ENCODE data around the gene ARSA. TPM values are rescaled to one million over a fixed set of nuclear protein-coding genes. Genes with fewer than 3 reads are reported as not detected.

ARSA gene
- total RNA-seq, 1 experiment from 2014 or later = 16.6 TPM

- H4K20me1 ChIP-seq (ENCODE audit: insufficient read depth) = no peaks in the 10 kb centered on the region
- H3K27me3 ChIP-seq (ENCODE audit: insufficient read depth, low read depth) = no peaks in the 10 kb centered on the region
- no peaks in the 10 kb centered on the region for H3K9me3 ChIP-seq (ENCODE audit: insufficient read depth, low read depth)
- H3K4me1 ChIP-seq (replicated peaks; ENCODE audit: insufficient read depth) = peaks cover 14% of the 10 kb centered on the region
- H3K4me2 ChIP-seq = no peak overlapping the region
- H3K9me2 ChIP-seq (ENCODE audit: insufficient read depth) = no peaks in the 10 kb centered on the region
- H2AFZ ChIP-seq = no peak overlapping the region
- H3K79me2 ChIP-seq (ENCODE audit: low read depth) = peaks cover 7% of the 10 kb centered on the region; the same call in 1 of the 2 replicates
- H3K36me3 ChIP-seq (ENCODE audit: low read depth) = no peaks in the 10 kb centered on the region
- peaks cover 20% of the 10 kb centered on the region; the same call in 1 of the 2 replicates for H3F3A ChIP-seq (ENCODE audit: insufficient read depth, low read depth)
- TF ChIP-seq, protein P1, sequence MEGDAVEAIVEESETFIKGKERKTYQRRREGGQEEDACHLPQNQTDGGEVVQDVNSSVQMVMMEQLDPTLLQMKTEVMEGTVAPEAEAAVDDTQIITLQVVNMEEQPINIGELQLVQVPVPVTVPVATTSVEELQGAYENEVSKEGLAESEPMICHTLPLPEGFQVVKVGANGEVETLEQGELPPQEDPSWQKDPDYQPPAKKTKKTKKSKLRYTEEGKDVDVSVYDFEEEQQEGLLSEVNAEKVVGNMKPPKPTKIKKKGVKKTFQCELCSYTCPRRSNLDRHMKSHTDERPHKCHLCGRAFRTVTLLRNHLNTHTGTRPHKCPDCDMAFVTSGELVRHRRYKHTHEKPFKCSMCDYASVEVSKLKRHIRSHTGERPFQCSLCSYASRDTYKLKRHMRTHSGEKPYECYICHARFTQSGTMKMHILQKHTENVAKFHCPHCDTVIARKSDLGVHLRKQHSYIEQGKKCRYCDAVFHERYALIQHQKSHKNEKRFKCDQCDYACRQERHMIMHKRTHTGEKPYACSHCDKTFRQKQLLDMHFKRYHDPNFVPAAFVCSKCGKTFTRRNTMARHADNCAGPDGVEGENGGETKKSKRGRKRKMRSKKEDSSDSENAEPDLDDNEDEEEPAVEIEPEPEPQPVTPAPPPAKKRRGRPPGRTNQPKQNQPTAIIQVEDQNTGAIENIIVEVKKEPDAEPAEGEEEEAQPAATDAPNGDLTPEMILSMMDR (conservative IDR thresholded peaks at IDR 0.05) = no peak
- no peak for TF ChIP-seq EZH2 (IDR thresholded peaks at IDR 0.05; ENCODE audit: low read depth)
- no peak overlapping the region for H3K4me3 ChIP-seq
- DNase-seq = peak in 1 of 2 experiments; percentile 34
- ChIA-PET POLR2A (ENCODE audit: unreplicated experiment) (no interaction called here), CTCF (no interaction called here)
- intact Hi-C loops (cut with micrococcal nuclease; ENCODE audit: unreplicated experiment) = no loop called here
- H3K27ac ChIP-seq = no peak overlapping the region
- no TSS peak for BruUV-seq (replicated peaks)
These were observed 2.4 kb upstream of the ARSA start for GRCh38 chr22:50630376-50630775.

DNA sequence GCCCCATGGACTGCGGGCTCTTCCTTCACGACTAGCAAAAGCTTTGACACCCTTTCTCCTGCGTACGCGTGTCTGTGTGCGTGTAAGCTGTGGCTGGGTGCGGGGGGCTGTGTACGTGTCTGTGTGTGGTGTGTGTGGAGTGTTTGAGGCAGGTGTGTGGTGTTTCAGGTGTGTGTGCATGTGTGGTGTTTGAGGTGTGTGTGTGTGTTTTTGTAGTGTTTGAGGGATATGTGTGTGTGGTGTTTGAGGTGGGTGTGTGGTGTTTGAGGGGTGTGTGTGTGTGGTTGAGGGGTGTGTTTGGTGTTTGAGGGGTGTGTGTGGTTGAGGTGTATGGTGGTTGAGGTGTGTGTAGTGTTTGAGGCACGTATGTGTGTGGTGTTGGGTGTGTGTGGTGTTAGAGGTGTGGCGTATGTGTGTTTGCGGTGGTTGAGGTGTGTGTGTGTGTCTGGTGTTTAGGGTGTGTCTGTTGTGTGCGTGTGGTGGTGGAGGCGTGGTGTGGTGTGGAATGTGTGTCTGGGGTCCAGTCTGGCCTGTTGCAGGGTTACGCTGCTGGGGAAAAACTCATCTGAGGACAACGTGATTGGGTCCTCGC, 687 bp upstream of the ARSA start:
- Histone ChIP-seq H2AFZ (peak overlapping the region; percentile 100), H3K4me3 (peak overlapping the region; percentile 99), H3K79me2 (ENCODE audit: low read depth) (peaks cover 7% of the 10 kb centered on the region; the same call in 1 of the 2 replicates), H3K4me2 (peak overlapping the region; percentile 98), H3K9me2 (ENCODE audit: insufficient read depth) (no peaks in the 10 kb centered on the region), H3K4me1 (replicated peaks; ENCODE audit: insufficient read depth) (peaks cover 14% of the 10 kb centered on the region), H3F3A (ENCODE audit: insufficient read depth, low read depth) (peaks cover 20% of the 10 kb centered on the region; the same call in 1 of the 2 replicates), H3K9me3 (ENCODE audit: insufficient read depth, low read depth) (no peaks in the 10 kb centered on the region), H3K27me3 (ENCODE audit: insufficient read depth, low read depth) (no peaks in the 10 kb centered on the region), H4K20me1 (ENCODE audit: insufficient read depth) (no peaks in the 10 kb centered on the region), H3K36me3 (ENCODE audit: low read depth) (no peaks in the 10 kb centered on the region), H3K27ac (no peak overlapping the region)
- CTCF ChIA-PET = interaction anchor here (0.5 to 0.7 kb wide), 2 partner anchors 19 to 47 kb away, joined by 3 to 4 read pairs; no protein-coding TSS in a partner anchor
- intact Hi-C loops (cut with micrococcal nuclease; ENCODE audit: unreplicated experiment) = loop anchor here (1.0 kb wide), 1 partner anchor 63 kb away; no protein-coding TSS in a partner anchor
- POLR2A ChIA-PET (ENCODE audit: unreplicated experiment) = interaction anchor here (0.6 kb wide), 1 partner anchor 233 kb away, joined by 3 read pairs; no protein-coding TSS in a partner anchor
- peak in 1 of 2 experiments; percentile 31 for DNase-seq
- TF ChIP-seq, protein P1 (conservative IDR thresholded peaks at IDR 0.05) = no peak
- TF ChIP-seq EZH2 (IDR thresholded peaks at IDR 0.05; ENCODE audit: low read depth) = no peak
- BruUV-seq (replicated peaks) = no TSS peak

DNA sequence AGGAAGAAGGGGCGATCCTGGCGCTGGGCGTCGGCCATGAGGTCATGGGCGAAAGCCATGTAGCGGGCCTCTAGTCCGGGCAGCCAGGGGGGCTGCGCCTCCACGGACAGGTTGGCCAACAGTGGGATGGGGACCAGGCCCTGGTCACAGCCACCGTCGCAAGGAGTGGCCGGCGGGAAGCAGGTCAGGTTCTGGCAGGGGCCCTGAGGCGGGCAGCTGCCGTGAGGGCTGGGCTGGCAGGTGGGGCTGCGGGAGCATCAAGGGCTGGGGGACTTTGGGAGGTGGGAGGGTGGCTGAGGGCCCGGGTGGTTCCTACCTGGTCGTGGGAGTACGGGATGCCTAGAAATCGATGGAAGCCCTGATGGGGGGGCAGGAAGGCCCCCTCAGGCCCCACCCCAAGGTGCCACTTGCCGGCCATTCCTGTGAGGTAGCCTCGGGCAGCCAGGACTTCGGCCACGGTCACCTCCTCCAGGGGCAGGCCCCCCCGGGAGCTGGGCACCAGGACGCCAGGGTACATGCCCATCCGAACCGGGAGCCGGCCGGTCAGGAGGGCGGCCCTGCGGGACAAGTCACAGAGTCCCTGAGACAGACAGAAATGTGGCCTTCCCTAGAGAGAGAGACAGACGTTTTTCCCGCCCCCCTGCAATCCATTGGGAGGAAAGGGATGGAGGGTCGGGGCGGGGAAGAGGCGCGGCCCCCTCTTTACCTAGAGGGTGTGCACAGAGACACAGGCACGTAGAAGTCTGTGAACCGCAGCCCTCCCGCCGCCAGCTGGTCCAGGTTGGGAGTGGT, 906 bp downstream of the ARSA start:
- peak in 1 of 2 experiments; percentile 15 for DNase-seq
- H2AFZ ChIP-seq = peak overlapping the region; percentile 99
- H3K36me3 ChIP-seq (ENCODE audit: low read depth) = no peaks in the 10 kb centered on the region
- H3K27me3 ChIP-seq (ENCODE audit: insufficient read depth, low read depth) = no peaks in the 10 kb centered on the region
- H3K9me2 ChIP-seq (ENCODE audit: insufficient read depth) = no peaks in the 10 kb centered on the region
- ChIA-PET POLR2A (ENCODE audit: unreplicated experiment) (no interaction called here), CTCF (no interaction called here)
- H3K79me2 ChIP-seq (ENCODE audit: low read depth) = peaks cover 7% of the 10 kb centered on the region; the same call in 1 of the 2 replicates
- H4K20me1 ChIP-seq (ENCODE audit: insufficient read depth) = no peaks in the 10 kb centered on the region
- H3K27ac ChIP-seq = no peak overlapping the region
- peaks cover 17% of the 10 kb centered on the region; the same call in 1 of the 2 replicates for H3F3A ChIP-seq (ENCODE audit: insufficient read depth, low read depth)
- intact Hi-C loops (cut with micrococcal nuclease; ENCODE audit: unreplicated experiment) = no loop called here
- H3K4me3 ChIP-seq = peak overlapping the region; percentile 99
- H3K9me3 ChIP-seq (ENCODE audit: insufficient read depth, low read depth) = no peaks in the 10 kb centered on the region
- peaks cover 22% of the 10 kb centered on the region for H3K4me1 ChIP-seq (replicated peaks; ENCODE audit: insufficient read depth)
- H3K4me2 ChIP-seq = peak overlapping the region; percentile 98
- no peak for TF ChIP-seq EZH2 (IDR thresholded peaks at IDR 0.05; ENCODE audit: low read depth)
- TF ChIP-seq, protein P1 (conservative IDR thresholded peaks at IDR 0.05) = no peak
- BruUV-seq (replicated peaks) = no TSS peak
